Measurements from ENCODE around the gene SPAG17.

Gene SPAG17

DNA sequence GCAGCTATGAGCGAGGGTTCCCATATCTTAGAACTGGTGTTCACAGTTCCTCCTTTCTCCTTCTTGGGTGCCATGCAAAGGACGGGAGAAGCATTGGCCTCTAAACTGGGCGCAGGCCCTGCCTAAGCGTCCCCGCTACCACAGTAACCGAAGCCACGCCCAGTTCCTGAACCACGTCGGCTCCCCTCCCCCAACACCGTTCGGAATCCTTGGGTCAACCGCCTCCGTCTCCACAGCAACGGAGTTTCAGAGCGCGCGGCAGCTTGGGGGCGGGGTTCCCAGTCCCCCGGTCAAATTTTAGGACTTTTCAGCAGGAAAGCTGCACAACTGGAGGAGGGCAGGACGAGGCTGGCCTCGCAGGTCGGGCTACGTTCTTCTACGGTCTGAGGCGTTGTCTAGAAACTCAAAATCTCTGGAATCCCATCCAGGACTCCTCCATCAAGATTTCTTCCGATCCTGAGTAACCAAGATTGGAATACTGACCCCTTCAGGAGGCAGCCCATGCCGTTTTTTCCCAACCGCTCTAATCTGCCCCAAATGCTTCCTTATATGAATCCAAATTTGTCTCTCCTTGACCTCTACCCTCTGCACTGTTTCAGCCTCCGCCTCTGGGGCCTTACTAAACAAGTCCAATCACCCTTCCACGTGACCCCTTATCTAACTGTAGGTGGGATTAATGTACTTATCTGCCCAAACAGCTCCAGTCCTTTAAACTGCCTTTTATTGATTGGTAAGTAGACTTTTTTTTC is at the start of gene SPAG17:
Gene SPAG17, minus strand, starts transcription at position 145 of the 749 bp plus-strand sequence. Its CDS starts 71 bp downstream, at position 74.
- DNase-seq (ENCODE audit: low spot score), result no peak

GRCh38 chr1:118225471-118225870 is 40.4 kb upstream of the SPAG17 start:
- no peak for DNase-seq (ENCODE audit: low spot score)

- DNase-seq (ENCODE audit: low spot score), result peak; percentile 44
Measured at GRCh38 chr1:118223426-118223825, 38.4 kb upstream of the SPAG17 start.

DNA sequence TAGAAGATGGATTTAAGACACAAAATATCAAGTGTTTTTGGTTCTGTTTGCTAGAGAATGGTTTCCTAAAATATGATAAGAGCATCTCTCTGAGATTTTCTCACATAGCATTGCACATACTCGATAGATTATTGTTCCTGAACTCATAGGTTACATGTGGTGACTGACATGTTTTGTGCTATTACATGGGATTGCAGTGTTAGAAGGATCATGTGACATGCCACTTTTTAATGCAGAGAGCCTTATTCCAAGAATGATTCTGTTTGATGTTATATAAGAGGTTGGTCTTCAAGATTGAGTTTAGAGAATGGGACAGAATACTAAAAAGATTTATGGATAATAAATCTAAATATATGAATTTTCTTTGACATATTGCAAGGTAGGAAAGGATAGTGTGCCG is 34.4 kb upstream of the SPAG17 start:
- no peak for DNase-seq (ENCODE audit: low spot score)

DNA sequence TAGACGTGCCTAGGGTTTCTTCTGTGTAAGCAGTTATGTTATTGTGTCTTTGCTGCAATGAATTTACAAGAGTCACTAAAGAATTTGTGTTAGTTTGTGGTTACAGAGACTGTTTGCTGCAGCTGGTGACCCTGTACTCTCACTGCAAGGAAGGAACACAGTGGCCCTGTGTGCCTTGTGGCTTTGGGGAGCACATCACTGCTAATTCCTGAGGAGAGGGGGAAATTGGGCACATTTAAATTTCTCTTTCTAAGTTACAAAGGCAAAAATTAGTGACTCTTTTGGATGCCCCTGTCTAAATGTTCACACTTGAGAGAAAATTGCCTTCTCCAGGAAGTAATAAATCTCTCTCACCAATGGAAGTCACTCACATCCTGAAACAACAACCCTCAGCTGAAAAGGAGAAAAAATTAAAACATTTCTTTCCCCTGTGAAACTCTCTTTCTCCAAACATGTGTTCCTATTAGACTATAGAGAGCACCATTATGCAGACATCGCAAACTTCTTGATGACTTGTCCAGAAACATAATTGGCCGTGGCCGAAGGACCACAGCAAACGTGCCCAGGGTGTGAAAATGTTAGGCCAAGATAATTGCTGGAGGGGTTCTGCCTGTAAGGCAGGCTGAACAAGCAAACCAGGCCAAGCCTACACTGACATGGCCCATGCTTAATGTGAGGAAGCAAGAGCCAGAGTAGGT is 32.3 kb upstream of the SPAG17 start:
- no peak for DNase-seq (ENCODE audit: low spot score)

GRCh38 chr1:118214866-118215265 is 29.8 kb upstream of the SPAG17 start:
- DNase-seq (ENCODE audit: low spot score), result no peak

DNA sequence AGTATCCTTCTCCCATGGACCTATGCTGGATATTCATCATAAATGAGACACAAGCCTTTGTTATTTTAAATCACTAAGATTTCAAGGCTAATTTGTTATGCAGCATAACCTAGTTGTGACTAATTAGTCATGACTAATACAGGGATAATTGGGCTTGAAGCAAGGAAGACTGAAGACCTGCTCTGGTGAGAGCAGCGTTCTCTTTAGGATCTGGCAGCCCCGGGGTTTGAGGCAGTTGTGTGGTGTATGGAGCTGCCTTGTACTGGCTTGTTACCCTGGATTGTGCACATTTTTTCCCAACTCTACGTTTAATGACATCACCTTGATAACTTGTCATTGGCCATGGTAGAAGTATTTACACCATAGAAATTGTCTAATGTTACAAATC is 25.7 kb upstream of the SPAG17 start:
- no peak for DNase-seq (ENCODE audit: low spot score)

DNA sequence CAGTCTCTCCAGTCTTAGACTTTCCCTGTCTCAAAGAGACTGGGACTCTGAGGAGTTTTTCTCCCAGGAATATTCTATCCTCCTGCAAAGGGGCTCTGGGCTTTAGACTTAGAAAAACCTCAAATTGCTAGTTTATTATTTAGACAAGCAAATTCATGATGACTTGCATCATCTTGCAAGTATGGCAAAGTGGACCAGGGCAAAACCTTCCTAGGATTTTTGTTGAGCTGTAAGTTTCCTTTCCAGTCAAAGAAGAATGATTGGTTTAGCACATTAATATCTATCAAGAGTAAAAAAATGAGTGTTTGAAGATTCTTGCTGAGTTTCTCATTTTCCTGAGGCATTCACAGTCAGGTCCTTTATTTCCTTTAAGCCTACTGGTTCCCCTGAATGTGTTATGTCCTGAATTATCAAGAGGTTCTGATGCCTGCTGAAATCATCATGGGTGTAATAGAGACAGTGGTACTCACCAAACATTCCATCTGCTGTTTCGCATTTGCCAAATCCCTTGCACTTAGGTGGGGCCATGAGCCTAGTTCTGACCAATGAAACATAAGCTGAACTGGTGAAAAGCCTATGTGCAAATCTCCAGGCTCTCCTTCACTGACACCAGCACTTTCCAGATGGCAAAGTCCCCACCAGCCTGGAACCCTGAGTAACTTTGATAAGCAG is 25.2 kb upstream of the SPAG17 start:
- DNase-seq (ENCODE audit: low spot score), result no peak

- no peak for DNase-seq (ENCODE audit: low spot score)
Measured at GRCh38 chr1:118209648-118210047, 24.6 kb upstream of the SPAG17 start.

- no peak for DNase-seq (ENCODE audit: low spot score)
Measured at GRCh38 chr1:118206966-118207365, 21.9 kb upstream of the SPAG17 start.

DNA sequence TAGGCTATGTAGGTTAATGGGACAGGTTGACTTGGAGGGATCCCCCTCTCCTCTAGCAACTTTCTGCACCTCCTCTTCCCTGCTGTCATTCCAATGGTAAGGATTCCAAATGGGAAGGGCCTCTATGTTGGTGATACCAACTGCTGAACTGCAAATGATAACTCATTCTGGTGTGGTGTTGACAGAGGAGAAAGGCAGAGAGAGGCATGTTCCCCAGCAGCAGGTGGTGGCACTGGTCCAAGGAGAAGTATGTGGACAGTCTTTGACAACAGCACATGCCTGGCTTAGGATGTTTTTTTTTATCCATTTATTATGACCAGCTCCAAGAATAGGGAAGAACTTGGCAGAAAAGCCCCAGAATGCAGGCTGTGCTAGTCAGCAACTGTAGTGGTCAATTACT is 19.6 kb upstream of the SPAG17 start:
- DNase-seq (ENCODE audit: low spot score), result no peak

- no peak for DNase-seq (ENCODE audit: low spot score)
Measured at GRCh38 chr1:118204105-118204504, 19.1 kb upstream of the SPAG17 start.

- DNase-seq (ENCODE audit: low spot score), result no peak
Measured at GRCh38 chr1:118202076-118202608, 17.1 kb upstream of the SPAG17 start.

DNA sequence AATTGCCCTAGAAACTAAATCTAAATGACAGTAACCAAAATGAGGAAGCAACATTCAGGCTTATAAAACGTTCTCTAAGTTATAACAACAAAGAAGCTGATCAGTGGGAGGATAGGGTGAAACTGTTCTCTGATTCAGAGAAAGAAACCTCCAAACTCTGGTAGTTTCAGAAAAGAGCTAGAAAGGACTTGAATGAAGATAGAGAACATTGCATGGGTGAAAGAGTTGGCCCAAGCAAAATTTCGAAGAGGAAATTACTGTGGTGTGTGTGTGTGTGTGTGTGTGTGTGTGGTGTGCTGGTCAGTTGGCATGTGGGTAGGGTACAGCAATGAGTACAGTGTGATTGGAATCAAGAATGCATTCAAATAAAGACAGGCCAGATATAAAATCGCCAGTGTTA is 16.5 kb upstream of the SPAG17 start:
- no peak for DNase-seq (ENCODE audit: low spot score)

DNA sequence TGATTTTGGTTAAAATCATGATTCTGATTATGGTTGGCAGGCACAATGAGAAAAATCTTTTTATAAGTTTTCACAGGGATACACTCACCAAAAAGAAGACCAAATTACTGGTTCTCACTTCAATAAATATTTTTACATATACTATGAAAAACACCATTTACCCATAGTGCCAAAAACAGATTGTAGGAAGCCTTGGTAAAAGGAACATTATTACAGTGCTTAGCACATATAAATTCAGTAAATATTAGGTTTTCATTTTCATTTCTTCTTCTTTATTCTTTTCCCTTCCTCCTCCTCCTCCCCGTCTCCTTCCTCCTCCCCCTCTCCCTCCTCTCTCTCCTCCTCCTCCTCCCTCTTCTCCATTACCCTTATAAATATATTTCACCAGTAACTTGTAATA is 15.8 kb upstream of the SPAG17 start:
- DNase-seq (ENCODE audit: low spot score), result no peak

DNA sequence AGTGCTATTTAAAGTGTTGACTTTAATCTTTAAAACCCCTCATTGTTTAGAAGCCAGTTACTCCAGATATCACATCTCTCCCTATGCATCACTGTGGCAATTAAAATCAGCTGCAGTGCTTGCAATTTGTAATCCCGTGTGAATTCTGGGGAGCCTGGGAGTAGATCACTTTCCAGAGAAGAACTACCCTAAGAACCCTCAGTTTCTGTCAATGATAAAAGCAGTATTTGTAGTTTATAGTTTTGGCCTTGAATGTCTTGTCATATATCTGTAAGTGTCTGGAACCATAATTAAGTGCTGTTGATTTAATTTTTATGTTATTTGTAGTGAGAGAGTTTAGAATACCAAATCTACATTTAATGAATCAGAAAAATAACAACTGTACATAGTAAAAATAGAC is 5.5 kb upstream of the SPAG17 start:
- DNase-seq (ENCODE audit: low spot score), result no peak

DNA sequence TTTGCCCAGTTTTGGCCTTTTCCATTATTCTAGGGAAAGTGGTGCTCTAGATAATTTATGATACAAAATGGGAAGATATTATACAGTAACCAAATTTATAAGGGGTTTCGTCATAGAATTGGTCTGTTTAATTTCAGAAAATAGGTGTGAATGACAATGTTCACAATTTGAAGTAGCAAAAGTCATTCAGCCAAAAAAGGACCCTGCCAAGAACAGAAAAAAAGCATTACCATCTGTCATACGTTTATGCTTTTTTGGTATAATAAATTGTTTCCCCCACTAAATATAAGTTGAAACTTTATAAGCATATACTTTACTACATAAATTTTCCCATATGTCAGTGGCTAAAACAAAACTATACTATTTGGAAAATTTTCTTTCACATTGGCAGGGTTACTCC is 4.5 kb upstream of the SPAG17 start:
- DNase-seq (ENCODE audit: low spot score), result no peak

DNA sequence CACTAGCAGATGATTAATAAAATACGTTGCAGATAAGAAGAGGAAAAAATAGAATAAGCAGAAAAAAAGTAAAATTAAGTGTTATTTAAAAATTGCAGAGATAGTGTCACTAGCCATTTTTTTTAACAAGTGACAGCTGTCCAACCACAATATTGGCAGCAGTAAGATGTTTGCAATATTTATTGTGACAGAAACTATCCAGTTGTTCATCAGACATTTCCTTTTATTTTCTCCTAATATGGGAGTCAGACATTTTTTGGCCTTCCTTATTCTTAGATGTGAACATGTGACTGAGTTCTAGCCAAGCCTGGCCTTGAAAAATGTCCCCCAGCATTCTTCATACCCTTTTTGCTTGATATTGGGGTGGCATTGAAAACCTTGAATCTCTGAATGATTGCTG is 3.4 kb upstream of the SPAG17 start:
- no peak for DNase-seq (ENCODE audit: low spot score)

- no peak for DNase-seq (ENCODE audit: low spot score)
Measured at GRCh38 chr1:118186026-118186425, 998 bp upstream of the SPAG17 start.

GRCh38 chr1:118184739-118185083 is 317 bp downstream of the SPAG17 start:
- DNase-seq (ENCODE audit: low spot score), result no peak

GRCh38 chr1:118183586-118183985 is 1.4 kb downstream of the SPAG17 start:
- no peak for DNase-seq (ENCODE audit: low spot score)

- DNase-seq (ENCODE audit: low spot score), result no peak
Measured at GRCh38 chr1:118177998-118178397, 7.0 kb downstream of the SPAG17 start.

DNA sequence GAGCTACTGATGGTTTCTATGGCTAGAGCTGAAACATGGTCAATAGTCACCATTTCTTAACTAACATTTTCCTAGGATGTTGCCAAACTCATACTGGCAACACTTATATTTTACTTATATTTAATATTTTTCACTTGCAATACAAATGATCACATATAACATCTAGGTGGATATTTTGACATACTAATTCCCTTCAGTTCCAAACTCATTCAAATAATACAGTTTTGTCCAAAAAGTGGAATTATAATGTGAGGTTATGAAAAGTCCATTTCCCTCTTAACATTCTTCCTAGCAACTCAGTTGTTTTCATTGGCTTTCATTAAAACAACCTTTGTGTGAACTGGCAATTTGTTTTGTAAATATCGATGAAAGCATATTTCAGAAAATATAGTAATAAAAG is 16.0 kb downstream of the SPAG17 start:
- no peak for DNase-seq (ENCODE audit: low spot score)

All from NAMALWA (cell line).